WERI-Rb-1 (cell line): ENCODE data around the gene SKI.
"Not testable (repeated sequence)": the region's sequence is repeated elsewhere in the genome, so short reads cannot be mapped to it uniquely, and the experiment has no call there.

ENCODE experiments used
- DNase-seq: peaks from one replicate; pipeline ENCODE4 v3.0.0-alpha.2; 2020
- H3K27ac ChIP-seq: fragments of 250-450 bp; sonication (Bioruptor Pico); 2 replicates; pipeline ENCODE4 v1.5.1; 2020; ENCODE audit warnings: mild to moderate bottlenecking, moderate library complexity
- H3K27me3 ChIP-seq: fragments of 250-450 bp; sonication (Bioruptor Pico); 2 replicates; pipeline ENCODE4 v1.5.1; 2021; ENCODE audit warnings: mild to moderate bottlenecking, low read depth, moderate library complexity; ENCODE audit not compliant: insufficient read depth, severe bottlenecking
- H3K36me3 ChIP-seq: fragments of 250-450 bp; sonication (Bioruptor Pico); 2 replicates; pipeline ENCODE4 v1.5.1; 2020; ENCODE audit warnings: mild to moderate bottlenecking, moderate library complexity
- H3K4me3 ChIP-seq: 2 replicates; pipeline ENCODE4 v1.5.1; 2011; ENCODE audit warnings: low read depth, mild to moderate bottlenecking, control low read depth, low read length
- H3K9me3 ChIP-seq: fragments of 250-450 bp; sonication (Bioruptor Pico); 2 replicates; pipeline ENCODE4 v1.5.1; 2021; ENCODE audit warnings: mild to moderate bottlenecking, moderate library complexity; ENCODE audit not compliant: severe bottlenecking
- CTCF ChIP-seq: IDR thresholded peaks from 2 replicates; pipeline ENCODE4 v1.5.1; 2011; ENCODE audit warnings: low read depth, mild to moderate bottlenecking, control low read depth, inconsistent platforms, low read length

SKI gene

GRCh38 chr1:2291577-2291976 lies 63.5 kb downstream of the SKI start:
- TF ChIP-seq CTCF = no peak
- Histone ChIP-seq H3K27me3 (no peaks in the 10 kb centered on the region), H3K4me3 (no peak overlapping the region), H3K9me3 (no peaks in the 10 kb centered on the region), H3K27ac (no peak overlapping the region), H3K36me3 (no peaks in the 10 kb centered on the region; the same call in 1 of the 2 replicates)
- DNase-seq = no peak

GRCh38 chr1:2292725-2293450 lies 64.8 kb downstream of the SKI start:
- Histone ChIP-seq H3K9me3 (no peaks in the 10 kb centered on the region), H3K4me3 (no peak overlapping the region), H3K27ac (no peak overlapping the region), H3K36me3 (no peaks in the 10 kb centered on the region; the same call in 1 of the 2 replicates), H3K27me3 (no peaks in the 10 kb centered on the region)
- DNase-seq = no peak
- TF ChIP-seq CTCF = no peak

- Histone ChIP-seq H3K36me3 (no peaks in the 10 kb centered on the region; the same call in 1 of the 2 replicates), H3K9me3 (no peaks in the 10 kb centered on the region), H3K27ac (no peak overlapping the region), H3K4me3 (no peak overlapping the region), H3K27me3 (no peaks in the 10 kb centered on the region)
- DNase-seq = no peak
- TF ChIP-seq CTCF = no peak
Measured at GRCh38 chr1:2294033-2294724, 66.1 kb downstream of the SKI start.

- no peak for DNase-seq
Measured at GRCh38 chr1:2294725-2295078, 66.6 kb downstream of the SKI start.

GRCh38 chr1:2295526-2295925 lies 67.4 kb downstream of the SKI start:
- Histone ChIP-seq H3K4me3 (no peak overlapping the region), H3K27me3 (no peaks in the 10 kb centered on the region), H3K36me3 (no peaks in the 10 kb centered on the region; the same call in 1 of the 2 replicates), H3K9me3 (no peaks in the 10 kb centered on the region), H3K27ac (no peak overlapping the region)
- DNase-seq = no peak
- no peak for TF ChIP-seq CTCF

More at GRCh38 chr1:2294725-2295078, 66.6 kb downstream of the SKI start:
- no peaks in the 10 kb centered on the region; the same call in 1 of the 2 replicates for H3K36me3 ChIP-seq
- no peak overlapping the region for H3K4me3 ChIP-seq
- no peak overlapping the region for H3K27ac ChIP-seq
- no peaks in the 10 kb centered on the region for H3K9me3 ChIP-seq
- H3K27me3 ChIP-seq = no peaks in the 10 kb centered on the region
- TF ChIP-seq CTCF = no peak

GRCh38 chr1:2296211-2296610 lies 68.1 kb downstream of the SKI start:
- not testable (repeated sequence) for DNase-seq, H3K9me3 ChIP-seq, H3K36me3 ChIP-seq, H3K27me3 ChIP-seq, H3K4me3 ChIP-seq, H3K27ac ChIP-seq
